GM23338 (cell line): ENCODE data around the gene MTHFD2. TPM values are rescaled to one million over a fixed set of nuclear protein-coding genes. Genes with fewer than 3 reads are reported as not detected.

ENCODE experiments used
- ATAC-seq: fragments of 200-7000 bp; cut with Tn5 transposase; 3 replicates; pipeline ENCODE4 v1.9.1; 2020
- DNase-seq: peaks from one replicate; pipeline ENCODE4 v3.0.0-alpha.2; 2015; ENCODE audit warnings: low spot score
- H2AFZ ChIP-seq: fragments of 200-600 bp; sonication (generic); 2 replicates; pipeline ENCODE4 v1.8.0; 2016; ENCODE audit warnings: antibody characterized with exemption, mild to moderate bottlenecking, moderate library complexity
- H3F3A ChIP-seq: fragments of 200-600 bp; sonication (generic); replicated peaks from 2 replicates; pipeline ENCODE4 v1.8.0; 2017; ENCODE audit warnings: antibody characterized with exemption, mixed run types, low read depth
- H3K27ac ChIP-seq: fragments of 200-600 bp; sonication (generic); 2 replicates; pipeline ENCODE4 v1.6.1; 2016; ENCODE audit warnings: low read depth
- H3K27me3 ChIP-seq: fragments of 200-600 bp; sonication (generic); 2 replicates; pipeline ENCODE4 v1.8.0; 2016; ENCODE audit warnings: mild to moderate bottlenecking, mixed run types, moderate library complexity; ENCODE audit not compliant: insufficient read depth
- H3K36me3 ChIP-seq: fragments of 200-600 bp; sonication (generic); 2 replicates; pipeline ENCODE4 v1.8.0; 2016; ENCODE audit warnings: mild to moderate bottlenecking; ENCODE audit not compliant: insufficient read depth
- H3K4me1 ChIP-seq: fragments of 200-600 bp; sonication (generic); 2 replicates; pipeline ENCODE4 v1.8.0; 2016; ENCODE audit warnings: mild to moderate bottlenecking, moderate library complexity; ENCODE audit not compliant: insufficient read depth
- H3K4me2 ChIP-seq: fragments of 200-600 bp; sonication (generic); 2 replicates; pipeline ENCODE4 v1.7.1; 2017; ENCODE audit warnings: mixed run types
- H3K4me3 ChIP-seq: fragments of 200-600 bp; sonication (generic); 2 replicates; pipeline ENCODE4 v1.6.1; 2016; ENCODE audit warnings: mixed run types
- H3K79me2 ChIP-seq: fragments of 200-600 bp; sonication (generic); replicated peaks from 2 replicates; pipeline ENCODE4 v1.8.0; 2017; ENCODE audit warnings: mild to moderate bottlenecking; ENCODE audit not compliant: insufficient read depth
- H3K9me2 ChIP-seq: fragments of 200-600 bp; sonication (generic); 2 replicates; pipeline ENCODE4 v1.8.0; 2017; ENCODE audit not compliant: insufficient read depth
- H4K20me1 ChIP-seq: fragments of 200-600 bp; sonication (generic); replicated peaks from 2 replicates; pipeline ENCODE4 v1.8.0; 2017; ENCODE audit warnings: mild to moderate bottlenecking; ENCODE audit not compliant: insufficient read depth
- H3K27ac Mint-ChIP-seq: 2 replicates; pipeline ENCODE4 v1.8.0; 2020; ENCODE audit warnings: inconsistent platforms, mild to moderate bottlenecking, moderate library complexity, mixed read lengths
- H3K27me3 Mint-ChIP-seq: 3 replicates; pipeline ENCODE4 v1.8.0; 2022; ENCODE audit warnings: low read depth, mild to moderate bottlenecking, moderate library complexity, mixed read lengths, inconsistent platforms; ENCODE audit not compliant: insufficient read depth, poor library complexity
- H3K36me3 Mint-ChIP-seq: 3 replicates; pipeline ENCODE4 v1.8.0; 2021; ENCODE audit warnings: low read depth, mild to moderate bottlenecking, inconsistent platforms, moderate library complexity, mixed read lengths
- H3K4me1 Mint-ChIP-seq: 3 replicates; pipeline ENCODE4 v1.8.0; 2020; ENCODE audit warnings: mild to moderate bottlenecking, inconsistent platforms, mixed read lengths
- H3K4me3 Mint-ChIP-seq: 3 replicates; pipeline ENCODE4 v1.8.0; 2021; ENCODE audit warnings: moderate library complexity, mild to moderate bottlenecking, inconsistent platforms, mixed read lengths
- H3K9me3 Mint-ChIP-seq: 3 replicates; pipeline ENCODE4 v1.8.0; 2020; ENCODE audit warnings: moderate library complexity, mild to moderate bottlenecking, inconsistent platforms, mixed read lengths
- CREB1 ChIP-seq: fragments of 250-450 bp; sonication (Bioruptor Pico); IDR thresholded peaks from 2 replicates; pipeline ENCODE4 v1.5.0; 2020; ENCODE audit warnings: low read depth, mild to moderate bottlenecking, moderate library complexity
- CTCF ChIP-seq, 2 experiments: fragments of 200-600 bp in 1 of 2; sonication (generic) in 1 of 2; conservative IDR thresholded peaks; 2 replicates each; pipeline versions ENCODE4 v1.5.1 to v1.6.1; 2016 to 2017; ENCODE audit warnings: antibody characterized with exemption in 2 of 2, low read depth in 2 of 2, mild to moderate bottlenecking in 2 of 2, moderate library complexity in 1 of 2
- EZH2 ChIP-seq: fragments of 200-600 bp; sonication (generic); IDR thresholded peaks from one replicate; pipeline ENCODE4 v1.8.0; 2017; ENCODE audit warnings: antibody characterized with exemption, mild to moderate bottlenecking, low read depth; ENCODE audit not compliant: unreplicated experiment
- EZH2phosphoT487 ChIP-seq: fragments of 200-600 bp; sonication (generic); IDR thresholded peaks from one replicate; pipeline ENCODE4 v1.8.1; 2018; ENCODE audit warnings: antibody characterized with exemption; ENCODE audit not compliant: unreplicated experiment
- JUNB ChIP-seq: IDR thresholded peaks from one replicate; pipeline ENCODE4 v1.6.1; 2016; ENCODE audit warnings: antibody characterized with exemption; ENCODE audit not compliant: unreplicated experiment
- NANOG ChIP-seq: IDR thresholded peaks from 2 replicates; pipeline ENCODE4 v1.6.1; 2016; ENCODE audit warnings: antibody characterized with exemption, borderline replicate concordance
- POLR2AphosphoS5 ChIP-seq: IDR thresholded peaks from 2 replicates; pipeline ENCODE4 v1.6.1; 2016; ENCODE audit warnings: antibody characterized with exemption, low read depth
- ZNF114 ChIP-seq: fragments of 250-450 bp; sonication (Bioruptor Pico); IDR thresholded peaks from 2 replicates; pipeline ENCODE4 v1.5.0; 2020; ENCODE audit warnings: mild to moderate bottlenecking, moderate library complexity
- polyA plus RNA-seq: library from polyadenylated mRNA; unstranded; fragments of >200 nt; fragmentation: Nextera tagmentation; extraction: Ambion mirVana; gene quantifications from 2 replicates; pipeline ENCODE4 v1.2.1, GENCODE V29; 2016
- total RNA-seq: library from RNA; depleted of rRNA; stranded (reverse); fragments of >200 nt; shearing (Covaris generic); gene quantifications from 2 replicates; pipeline ENCODE4 v1.2.3, GENCODE V29; 2014
- TF ChIP-seq, protein P1 (sequence below): IDR thresholded peaks from one replicate; pipeline ENCODE4 v1.6.1; 2018; ENCODE audit warnings: antibody characterized with exemption; ENCODE audit not compliant: unreplicated experiment

Gene MTHFD2
- total and polyA plus RNA-seq, 2 experiments from 2014 or later, result 279 to 281 TPM

DNA sequence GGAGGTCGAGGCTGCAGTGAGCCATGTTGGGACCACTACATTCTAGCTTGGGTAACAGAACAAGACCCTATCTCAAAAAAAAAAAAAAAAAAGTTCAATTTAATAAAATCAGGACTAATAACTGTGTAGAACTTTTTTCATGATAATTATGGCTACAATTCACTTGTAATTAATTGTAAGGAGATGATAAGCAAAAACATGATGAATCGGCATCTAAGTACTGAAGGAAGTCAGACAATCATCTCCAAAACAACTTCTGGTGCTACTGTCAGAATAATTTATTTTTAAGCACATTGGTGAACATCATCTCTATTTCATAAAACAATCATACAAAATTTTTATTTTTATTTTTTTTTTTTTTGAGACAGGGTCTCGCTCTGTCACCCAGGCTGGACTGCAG, 9.7 kb upstream of the MTHFD2 start:
- H3K27me3 ChIP-seq, result no peaks in the 10 kb centered on the region
- H3K4me1 Mint-ChIP-seq, result peaks cover 17% of the 10 kb centered on the region
- H2AFZ ChIP-seq, result no peak overlapping the region
- H3K4me3 Mint-ChIP-seq, result no peak overlapping the region
- peaks cover 4% of the 10 kb centered on the region for H3K27me3 Mint-ChIP-seq
- H3K36me3 Mint-ChIP-seq, result no peaks in the 10 kb centered on the region
- no peak for DNase-seq
- no peaks in the 10 kb centered on the region for H3K79me2 ChIP-seq
- H3K27ac Mint-ChIP-seq, result no peak overlapping the region
- no peak overlapping the region for H3K4me2 ChIP-seq
- H3K27ac ChIP-seq, result peak overlapping the region; percentile 56; the same call in 1 of the 2 replicates
- no peaks in the 10 kb centered on the region for H4K20me1 ChIP-seq
- H3K36me3 ChIP-seq, result no peaks in the 10 kb centered on the region
- TF ChIP-seq EZH2 (no peak), NANOG (no peak), CTCF (conservative IDR thresholded peaks at IDR 0.05; ENCODE audit: low read depth in 2 of 2) (no peak), EZH2phosphoT487 (no peak), JUNB (no peak), POLR2AphosphoS5 (no peak), ZNF114 (CRISPR knock-in tag) (no peak)
- TF ChIP-seq, protein P1, sequence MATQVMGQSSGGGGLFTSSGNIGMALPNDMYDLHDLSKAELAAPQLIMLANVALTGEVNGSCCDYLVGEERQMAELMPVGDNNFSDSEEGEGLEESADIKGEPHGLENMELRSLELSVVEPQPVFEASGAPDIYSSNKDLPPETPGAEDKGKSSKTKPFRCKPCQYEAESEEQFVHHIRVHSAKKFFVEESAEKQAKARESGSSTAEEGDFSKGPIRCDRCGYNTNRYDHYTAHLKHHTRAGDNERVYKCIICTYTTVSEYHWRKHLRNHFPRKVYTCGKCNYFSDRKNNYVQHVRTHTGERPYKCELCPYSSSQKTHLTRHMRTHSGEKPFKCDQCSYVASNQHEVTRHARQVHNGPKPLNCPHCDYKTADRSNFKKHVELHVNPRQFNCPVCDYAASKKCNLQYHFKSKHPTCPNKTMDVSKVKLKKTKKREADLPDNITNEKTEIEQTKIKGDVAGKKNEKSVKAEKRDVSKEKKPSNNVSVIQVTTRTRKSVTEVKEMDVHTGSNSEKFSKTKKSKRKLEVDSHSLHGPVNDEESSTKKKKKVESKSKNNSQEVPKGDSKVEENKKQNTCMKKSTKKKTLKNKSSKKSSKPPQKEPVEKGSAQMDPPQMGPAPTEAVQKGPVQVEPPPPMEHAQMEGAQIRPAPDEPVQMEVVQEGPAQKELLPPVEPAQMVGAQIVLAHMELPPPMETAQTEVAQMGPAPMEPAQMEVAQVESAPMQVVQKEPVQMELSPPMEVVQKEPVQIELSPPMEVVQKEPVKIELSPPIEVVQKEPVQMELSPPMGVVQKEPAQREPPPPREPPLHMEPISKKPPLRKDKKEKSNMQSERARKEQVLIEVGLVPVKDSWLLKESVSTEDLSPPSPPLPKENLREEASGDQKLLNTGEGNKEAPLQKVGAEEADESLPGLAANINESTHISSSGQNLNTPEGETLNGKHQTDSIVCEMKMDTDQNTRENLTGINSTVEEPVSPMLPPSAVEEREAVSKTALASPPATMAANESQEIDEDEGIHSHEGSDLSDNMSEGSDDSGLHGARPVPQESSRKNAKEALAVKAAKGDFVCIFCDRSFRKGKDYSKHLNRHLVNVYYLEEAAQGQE, result no peak
- H3K9me3 Mint-ChIP-seq, result no peaks in the 10 kb centered on the region
- H3K9me2 ChIP-seq, result peaks cover 3% of the 10 kb centered on the region; the same call in 1 of the 2 replicates
- H3F3A ChIP-seq, result peaks cover 9% of the 10 kb centered on the region; the same call in 1 of the 2 replicates
- H3K4me3 ChIP-seq, result no peak overlapping the region
- no peak for ATAC-seq
- peaks cover 21% of the 10 kb centered on the region for H3K4me1 ChIP-seq

GRCh38 chr2:74191596-74192380, 6.6 kb upstream of the MTHFD2 start:
- Mint-ChIP-seq H3K27me3 (peaks cover 5% of the 10 kb centered on the region), H3K36me3 (no peaks in the 10 kb centered on the region), H3K9me3 (no peaks in the 10 kb centered on the region), H3K4me3 (no peak overlapping the region), H3K27ac (no peak overlapping the region), H3K4me1 (peaks cover 17% of the 10 kb centered on the region)
- DNase-seq (peak; percentile 37), ATAC-seq (no peak)
- Histone ChIP-seq H3K4me2 (no peak overlapping the region), H2AFZ (peak overlapping the region; percentile 78; the same call in 1 of the 2 replicates), H3K9me2 (peaks cover 3% of the 10 kb centered on the region; the same call in 1 of the 2 replicates), H3K4me3 (no peak overlapping the region), H3K36me3 (no peaks in the 10 kb centered on the region), H4K20me1 (no peaks in the 10 kb centered on the region), H3K4me1 (peaks cover 21% of the 10 kb centered on the region), H3K79me2 (no peaks in the 10 kb centered on the region), H3K27ac (peak overlapping the region; percentile 67), H3F3A (0 out of 2 replicates have a peak, but pooled peaks cover 5% of the 10 kb centered on the region), H3K27me3 (no peaks in the 10 kb centered on the region)
- no peak for TF ChIP-seq CREB1 (CRISPR knock-in tag)
- no peak for TF ChIP-seq POLR2AphosphoS5
- TF ChIP-seq, protein P1, result no peak
- no peak for TF ChIP-seq CTCF (conservative IDR thresholded peaks at IDR 0.05; ENCODE audit: low read depth in 2 of 2)
